ENCODE results near the gene LRCH1. TPM values are rescaled to one million over a fixed set of nuclear protein-coding genes. Genes with fewer than 3 reads are reported as not detected.

The LRCH1 gene
- total and polyA plus RNA-seq, 10 of the 15 experiments (the other 5 are each of a cell fraction or from before 2014, with no cell fraction given): 5.3 to 48.9 (median 14.4) TPM

DNA sequence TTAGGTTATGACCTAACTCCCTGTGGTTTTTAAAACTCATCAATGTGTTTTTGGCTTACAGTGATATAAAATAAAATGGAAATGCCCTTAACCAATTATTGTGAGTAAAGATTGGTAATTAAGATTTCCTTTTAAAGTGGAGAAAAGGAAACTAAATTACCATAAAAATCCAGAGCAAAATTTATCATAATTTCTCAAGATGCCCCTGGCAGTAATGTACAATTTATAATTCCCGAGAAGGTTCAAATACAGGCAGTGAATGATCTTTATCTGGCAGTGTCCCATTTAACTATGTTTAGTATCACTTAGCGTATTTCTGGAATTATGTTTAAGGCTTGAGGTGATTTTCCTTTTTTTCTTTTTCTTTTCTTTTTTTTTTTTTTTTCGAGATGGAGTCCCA, 182.5 kb downstream of the LRCH1 start:
- TF ChIP-seq MYB (IDR thresholded peaks at IDR 0.05; ENCODE audit: borderline replicate concordance, low read depth, low read length): no peak
- no peaks in the 10 kb centered on the region for H3K4me1 ChIP-seq (ENCODE audit: control insufficient read depth, insufficient read depth, low read length)
- ChIA-PET SMC1A (ENCODE audit: uncharacterized antibody, unreplicated experiment) (interaction anchor here (0.6 to 2.1 kb wide), 2 partner anchors 14 to 210 kb away, joined by 3 to 6 read pairs; no protein-coding TSS in a partner anchor), RAD21 (ENCODE audit: unreplicated experiment) (interaction anchor here (2.1 kb wide), 1 partner anchor 184 kb away, joined by 7 read pairs; no protein-coding TSS in a partner anchor), CTCF (interaction anchor here (1.0 to 1.5 kb wide), 2 partner anchors 183 to 184 kb away, joined by 4 to 5 read pairs; no protein-coding TSS in a partner anchor), POLR2A (no interaction called here)
- no TSS peak for BruUV-seq (replicated peaks)
- no peaks in the 10 kb centered on the region for H4K20me1 ChIP-seq (ENCODE audit: control insufficient read depth, insufficient read depth)
- FAIRE-seq (no peak), ATAC-seq (no peak), DNase-seq (ENCODE audit: low read depth, low spot score) (no peak)
- in situ Hi-C loops (cut with MboI): no loop called here
- no peak overlapping the region for H3K4me2 ChIP-seq (ENCODE audit: control insufficient read depth, insufficient read depth)
- intact Hi-C loops (cut with micrococcal nuclease; ENCODE audit: unreplicated experiment): no loop called here
- H2AFZ ChIP-seq (ENCODE audit: control insufficient read depth, low read depth, low read length): no peak overlapping the region
- no peak overlapping the region for H3K27ac ChIP-seq (ENCODE audit: control insufficient read depth, insufficient read depth)
- H3K27me3 ChIP-seq (replicated peaks in 1 of 2; ENCODE audit: control insufficient read depth in 2 of 2, insufficient read depth in 2 of 2, low read length in 1 of 2): no peaks in the 10 kb centered on the region
- no peak overlapping the region for H3K9ac ChIP-seq (ENCODE audit: control insufficient read depth, insufficient read depth, low read length)
- no peaks in the 10 kb centered on the region for H3K79me2 ChIP-seq (ENCODE audit: control insufficient read depth, insufficient read depth, low read length)
- WGBS (ENCODE audit: insufficient coverage, insufficient replicate concordance, low lambda C conversion rate, missing lambda C conversion rate): 96% methylated on average over 2 of the region's 3 CpGs
- no peak overlapping the region for H3K4me3 ChIP-seq
- peaks cover 3 to 19% of the 10 kb centered on the region in 2 experiments for H3K36me3 ChIP-seq (ENCODE audit: control insufficient read depth in 2 of 2, insufficient read depth in 2 of 2, low read length in 1 of 2)
- no peaks in the 10 kb centered on the region for H3K9me3 ChIP-seq (replicated peaks; ENCODE audit: control insufficient read depth, insufficient read depth, low read length)

DNA sequence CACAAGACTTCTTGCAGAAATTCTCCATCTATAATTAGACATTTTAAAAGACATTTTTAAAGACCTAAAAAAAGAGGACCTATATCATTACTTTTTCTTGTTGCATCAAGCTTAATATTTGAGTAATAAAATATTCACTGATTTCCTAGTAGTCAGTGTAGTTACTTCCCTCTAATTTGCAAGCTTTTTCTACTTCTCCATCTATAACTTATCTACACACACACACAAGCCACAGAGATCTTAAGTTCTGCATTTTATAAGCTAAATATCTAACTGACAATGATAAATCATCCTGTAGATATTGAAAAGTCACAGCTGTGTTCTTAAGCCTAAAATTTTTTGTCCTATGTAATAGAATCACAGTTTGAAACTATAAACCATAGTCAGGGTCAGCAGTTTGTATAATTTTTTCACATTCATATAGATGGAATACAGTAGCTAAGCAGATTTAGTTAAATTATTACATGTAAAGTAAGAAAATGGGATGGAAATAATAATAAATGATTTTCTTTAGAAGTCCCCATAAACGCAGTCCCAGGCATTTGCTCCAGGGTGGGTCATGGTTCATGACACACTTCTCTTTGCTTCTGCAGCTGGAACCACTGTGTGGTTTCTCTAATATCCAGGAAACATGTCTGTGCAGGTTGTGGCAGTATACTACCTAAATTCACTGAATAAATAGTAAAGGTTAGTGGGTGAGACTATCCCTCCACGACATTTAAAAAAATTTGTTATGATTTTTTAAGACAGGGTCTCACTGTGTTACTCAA, 183.8 kb downstream of the LRCH1 start:
- no peak overlapping the region for H3K27ac ChIP-seq (ENCODE audit: control insufficient read depth, insufficient read depth)
- no peaks in the 10 kb centered on the region for H3K9me3 ChIP-seq (replicated peaks; ENCODE audit: control insufficient read depth, insufficient read depth, low read length)
- peaks cover 5 to 25% of the 10 kb centered on the region in 2 experiments for H3K36me3 ChIP-seq (ENCODE audit: control insufficient read depth in 2 of 2, insufficient read depth in 2 of 2, low read length in 1 of 2)
- no peak for FAIRE-seq
- H3K79me2 ChIP-seq (ENCODE audit: control insufficient read depth, insufficient read depth, low read length): no peaks in the 10 kb centered on the region
- no peak overlapping the region for H2AFZ ChIP-seq (ENCODE audit: control insufficient read depth, low read depth, low read length)
- CTCF ChIA-PET: interaction anchor here (1.2 to 1.5 kb wide), 2 partner anchors 9 to 185 kb away, joined by 4 to 5 read pairs; no protein-coding TSS in a partner anchor
- TF ChIP-seq RELA (IDR thresholded peaks at IDR 0.05; ENCODE audit: borderline replicate concordance, partially characterized antibody) (no peak), TCF3 (IDR thresholded peaks at IDR 0.05; ENCODE audit: borderline replicate concordance, insufficient read depth, low read depth, low read length) (no peak), EED (IDR thresholded peaks at IDR 0.05; ENCODE audit: low read depth) (no peak), CREB1 (IDR thresholded peaks at IDR 0.05; ENCODE audit: low read depth) (no peak), IKZF1 (conservative IDR thresholded peaks at IDR 0.05) (no peak), HDAC2 (IDR thresholded peaks at IDR 0.05) (no peak), SUPT20H (IDR thresholded peaks at IDR 0.05; ENCODE audit: borderline replicate concordance, control insufficient read depth, low read depth, low read length) (no peak)
- WGBS (ENCODE audit: insufficient coverage, insufficient replicate concordance, low lambda C conversion rate, missing lambda C conversion rate): 78% methylated on average over 2 of the region's 2 CpGs
- H4K20me1 ChIP-seq (ENCODE audit: control insufficient read depth, insufficient read depth): no peaks in the 10 kb centered on the region
- SMC1A ChIA-PET (ENCODE audit: uncharacterized antibody, unreplicated experiment): interaction anchor here (0.6 to 1.2 kb wide), 6 partner anchors 11 to 352 kb away, joined by 3 to 5 read pairs (median 3); no protein-coding TSS in a partner anchor
- H3K4me1 ChIP-seq (ENCODE audit: control insufficient read depth, insufficient read depth, low read length): no peaks in the 10 kb centered on the region
- intact Hi-C loops (cut with micrococcal nuclease; ENCODE audit: unreplicated experiment) (no loop called here), in situ Hi-C loops (cut with MboI) (no loop called here)
- H3K4me2 ChIP-seq (ENCODE audit: control insufficient read depth, insufficient read depth): no peak overlapping the region
- H3K9ac ChIP-seq (ENCODE audit: control insufficient read depth, insufficient read depth, low read length): no peak overlapping the region
- ATAC-seq: no peak
- DNase-seq (ENCODE audit: low read depth, low spot score): no peak
- RAD21 ChIA-PET (ENCODE audit: unreplicated experiment): interaction anchor here (0.8 to 2.1 kb wide), 2 partner anchors 185 to 243 kb away, joined by 3 to 7 read pairs; no protein-coding TSS in a partner anchor
- H3K27me3 ChIP-seq (replicated peaks in 1 of 2; ENCODE audit: control insufficient read depth in 2 of 2, insufficient read depth in 2 of 2, low read length in 1 of 2): no peaks in the 10 kb centered on the region
- POLR2A ChIA-PET: no interaction called here
- BruUV-seq (replicated peaks): no TSS peak
- no peak overlapping the region for H3K4me3 ChIP-seq

Measured in GM12878 (cell line).